PFSK-1 (cell line): Measurements from ENCODE around the gene CDKN2C.

Experiments used
- FOXP2 ChIP-seq: optimal IDR thresholded peaks from 2 replicates; pipeline ENCODE3; 2011; ENCODE audit warnings: borderline replicate concordance, control low read depth, inconsistent platforms; ENCODE audit not compliant: insufficient read depth; ENCODE audit errors: extremely low read length, extremely low read depth
- POLR2AphosphoS5 ChIP-seq: IDR thresholded peaks from 2 replicates; pipeline ENCODE4 v1.6.1; 2012; ENCODE audit warnings: low read depth, mild to moderate bottlenecking, control low read depth, low read length, moderate library complexity
- SIN3A ChIP-seq: IDR thresholded peaks from 2 replicates; pipeline ENCODE4 v1.6.1; 2012; ENCODE audit warnings: mild to moderate bottlenecking, low read length, moderate library complexity, borderline replicate concordance; ENCODE audit not compliant: insufficient read depth
- TAF1 ChIP-seq: IDR thresholded peaks from 2 replicates; pipeline ENCODE4 v1.6.1; 2012; ENCODE audit warnings: low read length, control low read depth, borderline replicate concordance; ENCODE audit not compliant: insufficient read depth
- TF ChIP-seq, protein P1 (sequence below), 2 experiments: IDR thresholded peaks; 2 replicates each; pipeline versions ENCODE4 v1.6.1 to v1.8.0; 2011 to 2012; ENCODE audit warnings: low read depth in 2 of 2, low read length in 2 of 2, control low read depth in 1 of 2, inconsistent platforms in 1 of 2, mild to moderate bottlenecking in 1 of 2, moderate library complexity in 1 of 2; ENCODE audit not compliant: insufficient read depth in 1 of 2

Gene CDKN2C

DNA sequence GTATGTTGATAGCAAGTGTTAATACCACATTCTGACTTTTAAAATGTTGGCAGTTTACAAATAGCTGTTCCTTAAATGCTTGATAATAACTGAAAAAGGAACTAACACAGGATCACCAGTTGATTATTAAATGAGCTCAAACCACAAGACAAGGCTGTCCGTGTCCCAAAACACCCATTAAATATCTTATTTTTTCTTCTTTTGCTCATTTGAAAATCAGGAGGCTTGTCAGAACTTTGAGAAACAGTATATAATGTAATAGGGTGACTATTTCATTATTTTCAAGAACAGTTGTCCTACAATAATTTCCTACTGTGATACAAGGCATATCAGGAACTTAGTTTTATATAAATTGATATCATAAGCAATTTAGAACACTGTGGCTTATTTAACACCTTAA is 2.7 kb downstream of the CDKN2C start:
- TF ChIP-seq SIN3A (no peak), POLR2AphosphoS5 (no peak), TAF1 (no peak), FOXP2 (no peak)
- TF ChIP-seq, protein P1, sequence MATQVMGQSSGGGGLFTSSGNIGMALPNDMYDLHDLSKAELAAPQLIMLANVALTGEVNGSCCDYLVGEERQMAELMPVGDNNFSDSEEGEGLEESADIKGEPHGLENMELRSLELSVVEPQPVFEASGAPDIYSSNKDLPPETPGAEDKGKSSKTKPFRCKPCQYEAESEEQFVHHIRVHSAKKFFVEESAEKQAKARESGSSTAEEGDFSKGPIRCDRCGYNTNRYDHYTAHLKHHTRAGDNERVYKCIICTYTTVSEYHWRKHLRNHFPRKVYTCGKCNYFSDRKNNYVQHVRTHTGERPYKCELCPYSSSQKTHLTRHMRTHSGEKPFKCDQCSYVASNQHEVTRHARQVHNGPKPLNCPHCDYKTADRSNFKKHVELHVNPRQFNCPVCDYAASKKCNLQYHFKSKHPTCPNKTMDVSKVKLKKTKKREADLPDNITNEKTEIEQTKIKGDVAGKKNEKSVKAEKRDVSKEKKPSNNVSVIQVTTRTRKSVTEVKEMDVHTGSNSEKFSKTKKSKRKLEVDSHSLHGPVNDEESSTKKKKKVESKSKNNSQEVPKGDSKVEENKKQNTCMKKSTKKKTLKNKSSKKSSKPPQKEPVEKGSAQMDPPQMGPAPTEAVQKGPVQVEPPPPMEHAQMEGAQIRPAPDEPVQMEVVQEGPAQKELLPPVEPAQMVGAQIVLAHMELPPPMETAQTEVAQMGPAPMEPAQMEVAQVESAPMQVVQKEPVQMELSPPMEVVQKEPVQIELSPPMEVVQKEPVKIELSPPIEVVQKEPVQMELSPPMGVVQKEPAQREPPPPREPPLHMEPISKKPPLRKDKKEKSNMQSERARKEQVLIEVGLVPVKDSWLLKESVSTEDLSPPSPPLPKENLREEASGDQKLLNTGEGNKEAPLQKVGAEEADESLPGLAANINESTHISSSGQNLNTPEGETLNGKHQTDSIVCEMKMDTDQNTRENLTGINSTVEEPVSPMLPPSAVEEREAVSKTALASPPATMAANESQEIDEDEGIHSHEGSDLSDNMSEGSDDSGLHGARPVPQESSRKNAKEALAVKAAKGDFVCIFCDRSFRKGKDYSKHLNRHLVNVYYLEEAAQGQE (IDR thresholded peaks at IDR 0.05; ENCODE audit: insufficient read depth in 1 of 2, low read depth in 2 of 2, low read length in 2 of 2): no peak

DNA sequence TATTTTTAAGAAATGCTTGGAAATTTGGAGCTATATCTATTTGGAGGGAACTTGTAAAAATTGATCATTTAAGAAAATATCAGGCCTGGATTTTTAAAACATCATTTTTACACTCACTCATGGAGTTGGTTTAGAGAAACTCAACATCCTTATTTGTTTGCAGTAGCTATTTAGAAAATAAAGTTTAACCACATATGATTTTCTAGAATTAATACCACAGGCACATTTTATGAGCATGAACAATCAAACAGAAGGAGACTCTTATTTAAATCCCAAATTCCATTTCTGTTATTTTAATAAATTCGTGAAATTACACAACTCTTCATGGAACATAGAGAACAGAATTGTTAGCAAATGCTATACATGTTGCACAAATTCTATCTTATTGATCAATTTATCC is 3.2 kb downstream of the CDKN2C start:
- TF ChIP-seq SIN3A (no peak), FOXP2 (no peak), TAF1 (no peak), POLR2AphosphoS5 (no peak)
- TF ChIP-seq, protein P1 (IDR thresholded peaks at IDR 0.05; ENCODE audit: insufficient read depth in 1 of 2, low read depth in 2 of 2, low read length in 2 of 2): no peak

DNA sequence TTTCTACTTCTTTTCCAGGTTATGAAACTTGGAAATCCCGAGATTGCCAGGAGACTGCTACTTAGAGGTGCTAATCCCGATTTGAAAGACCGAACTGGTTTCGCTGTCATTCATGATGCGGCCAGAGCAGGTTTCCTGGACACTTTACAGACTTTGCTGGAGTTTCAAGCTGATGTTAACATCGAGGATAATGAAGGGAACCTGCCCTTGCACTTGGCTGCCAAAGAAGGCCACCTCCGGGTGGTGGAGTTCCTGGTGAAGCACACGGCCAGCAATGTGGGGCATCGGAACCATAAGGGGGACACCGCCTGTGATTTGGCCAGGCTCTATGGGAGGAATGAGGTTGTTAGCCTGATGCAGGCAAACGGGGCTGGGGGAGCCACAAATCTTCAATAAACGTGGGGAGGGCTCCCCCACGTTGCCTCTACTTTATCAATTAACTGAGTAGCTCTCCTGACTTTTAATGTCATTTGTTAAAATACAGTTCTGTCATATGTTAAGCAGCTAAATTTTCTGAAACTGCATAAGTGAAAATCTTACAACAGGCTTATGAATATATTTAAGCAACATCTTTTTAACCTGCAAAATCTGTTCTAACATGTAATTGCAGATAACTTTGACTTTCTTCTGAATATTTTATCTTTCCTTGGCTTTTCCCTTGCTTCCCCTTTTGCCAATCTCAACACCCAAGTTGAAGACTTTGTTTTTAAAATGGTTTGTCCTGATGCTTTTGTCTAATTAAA is 4.0 kb downstream of the CDKN2C start:
- TF ChIP-seq SIN3A (no peak; the same call in 1 of the 2 replicates), POLR2AphosphoS5 (no peak), TAF1 (no peak), FOXP2 (no peak)
- TF ChIP-seq, protein P1 (IDR thresholded peaks at IDR 0.05; ENCODE audit: insufficient read depth in 1 of 2, low read depth in 2 of 2, low read length in 2 of 2): no peak

DNA sequence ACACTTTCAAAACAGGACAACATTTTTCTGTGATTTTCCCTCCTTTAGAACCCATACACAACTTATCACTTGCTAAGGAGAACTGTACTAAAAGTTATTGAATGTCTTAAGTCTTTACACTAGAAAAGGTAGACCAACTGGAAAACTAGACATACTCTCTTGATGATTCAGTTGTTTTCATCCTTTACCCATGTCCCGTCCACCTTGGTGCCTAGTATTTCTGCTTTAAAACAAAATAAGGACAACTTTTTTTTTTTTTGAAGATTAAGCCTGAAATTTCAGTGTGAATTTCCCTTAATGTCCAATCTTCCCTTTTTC is 4.5 kb downstream of the CDKN2C start:
- TF ChIP-seq POLR2AphosphoS5: no peak
- no peak for TF ChIP-seq TAF1
- TF ChIP-seq, protein P1 (IDR thresholded peaks at IDR 0.05; ENCODE audit: insufficient read depth in 1 of 2, low read depth in 2 of 2, low read length in 2 of 2): no peak
- no peak for TF ChIP-seq SIN3A
- no peak for TF ChIP-seq FOXP2

DNA sequence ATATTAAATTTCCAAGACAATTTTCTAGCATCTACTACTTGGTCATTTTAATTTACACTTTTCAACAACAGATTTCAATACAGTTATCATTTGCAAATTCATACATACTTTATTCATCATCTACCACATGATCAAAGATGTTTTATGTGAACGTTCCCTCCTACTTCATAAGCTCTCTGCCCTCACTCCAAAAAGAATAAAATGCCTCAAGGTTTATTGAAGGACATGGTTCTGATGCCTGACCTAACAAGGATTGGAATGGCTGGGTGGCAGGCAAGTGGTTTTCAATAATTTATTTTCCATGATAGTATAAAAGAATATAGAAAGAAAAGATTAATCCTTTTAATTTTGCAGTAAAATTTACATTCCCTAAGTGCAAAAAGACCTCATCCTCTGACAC is 5.4 kb downstream of the CDKN2C start:
- TF ChIP-seq TAF1 (no peak), FOXP2 (no peak), SIN3A (no peak)
- TF ChIP-seq, protein P1 (IDR thresholded peaks at IDR 0.05; ENCODE audit: insufficient read depth in 1 of 2, low read depth in 2 of 2, low read length in 2 of 2): no peak
